HL-60 (cell line): ENCODE data around the gene PNPLA6.

Experiments used
- CTCF ChIP-seq: IDR thresholded peaks from one replicate; pipeline ENCODE4 v1.5.1; 2011; ENCODE audit warnings: low read length, control low read depth, inconsistent platforms; ENCODE audit not compliant: insufficient read depth
- POLR2AphosphoS5 ChIP-seq: IDR thresholded peaks from 2 replicates; pipeline ENCODE4 v1.6.1; 2012; ENCODE audit warnings: low read depth
- SPI1 ChIP-seq: IDR thresholded peaks from 2 replicates; pipeline ENCODE4 v1.6.1; 2012; ENCODE audit warnings: low read depth, mild to moderate bottlenecking, borderline replicate concordance

DNA sequence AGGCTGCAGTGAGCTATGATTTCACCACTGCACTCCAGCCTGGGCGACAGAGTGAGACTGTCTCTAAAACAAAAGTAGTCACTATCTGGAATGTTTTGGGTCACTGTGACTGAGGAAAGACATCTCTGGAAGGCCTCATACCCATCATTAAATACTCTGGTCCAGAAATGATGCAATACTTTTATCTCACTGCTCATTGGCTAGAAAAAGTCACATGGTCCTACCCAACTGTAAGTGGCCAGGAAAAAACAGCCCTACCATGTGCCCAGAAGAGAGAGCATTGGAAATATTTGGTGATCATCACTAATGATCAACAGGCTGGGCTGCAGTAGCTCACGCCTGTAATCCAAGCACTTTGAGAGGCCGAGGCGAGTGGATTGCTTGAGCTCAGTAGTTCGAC lies 29.8 kb downstream of the PNPLA6 start:
- TF ChIP-seq CTCF: no peak
- TF ChIP-seq POLR2AphosphoS5: no peak
- TF ChIP-seq SPI1: no peak
